SKM-1 (cell line): ENCODE data around the gene TALDO1.
A peak's percentile ranks its signal among the peaks of the same experiment; 100 is the strongest.

Source experiments
- DNase-seq: peaks from one replicate; lab custom pipeline; 2025; ENCODE audit not compliant: unreplicated experiment; lab: John Stamatoyannopoulos, UW

Gene TALDO1

DNA sequence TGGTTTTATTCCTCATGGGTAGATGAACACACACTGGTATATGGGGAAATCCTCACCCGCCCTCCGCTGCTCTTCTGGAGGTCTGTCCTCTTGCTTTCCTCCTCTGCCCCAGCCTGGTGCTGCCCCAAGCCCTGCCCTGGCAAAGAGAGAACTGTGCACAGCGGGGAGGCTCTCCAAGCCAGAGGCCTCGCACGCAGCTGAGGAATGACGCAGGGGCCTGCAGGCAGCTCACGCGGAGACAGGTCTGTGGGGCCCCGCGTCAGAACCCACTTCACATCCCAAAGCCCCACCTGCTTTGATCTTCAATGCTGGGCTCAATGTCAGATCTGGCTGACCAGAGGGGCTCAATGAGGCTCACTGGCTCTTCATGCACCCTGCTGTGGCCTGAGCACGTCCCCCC lies 20.0 kb downstream of the TALDO1 start:
- no peak for DNase-seq

DNA sequence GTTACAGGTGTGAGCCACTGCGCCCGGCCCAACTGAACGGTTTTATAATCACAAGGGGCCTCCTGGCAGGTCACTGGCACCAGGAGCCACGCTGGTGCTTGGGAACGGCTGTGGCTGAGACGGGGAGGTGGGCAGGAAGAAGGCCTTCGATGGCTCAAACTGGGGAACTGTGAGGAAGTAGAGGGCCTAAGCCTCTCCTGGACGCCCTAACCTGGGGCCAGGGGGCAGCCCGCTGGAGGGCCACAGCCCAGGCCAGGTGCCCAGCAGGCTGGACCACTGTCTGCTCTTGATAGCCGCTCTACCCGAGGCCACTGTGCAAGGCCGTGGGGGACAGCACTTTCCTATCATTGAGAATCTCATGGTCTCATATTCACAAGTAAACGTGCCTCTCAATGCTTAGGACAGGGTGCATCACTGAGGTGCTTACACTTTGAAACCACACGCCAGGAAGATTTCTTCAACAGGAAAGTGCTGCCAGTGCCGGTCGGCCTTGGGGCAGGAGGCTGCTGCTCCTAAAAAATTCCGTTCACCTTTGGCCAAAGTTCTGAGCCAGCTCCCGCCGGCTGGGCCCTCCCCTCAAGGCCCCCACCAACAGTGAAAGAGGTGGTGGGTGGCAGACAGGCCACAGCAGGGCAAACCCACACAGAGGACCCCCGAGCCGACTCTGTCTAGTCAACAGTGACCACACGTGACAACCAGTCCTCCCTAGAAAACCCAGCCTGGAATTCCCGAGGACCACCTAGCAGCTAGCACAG lies 22.8 kb downstream of the TALDO1 start:
- DNase-seq = no peak

DNA sequence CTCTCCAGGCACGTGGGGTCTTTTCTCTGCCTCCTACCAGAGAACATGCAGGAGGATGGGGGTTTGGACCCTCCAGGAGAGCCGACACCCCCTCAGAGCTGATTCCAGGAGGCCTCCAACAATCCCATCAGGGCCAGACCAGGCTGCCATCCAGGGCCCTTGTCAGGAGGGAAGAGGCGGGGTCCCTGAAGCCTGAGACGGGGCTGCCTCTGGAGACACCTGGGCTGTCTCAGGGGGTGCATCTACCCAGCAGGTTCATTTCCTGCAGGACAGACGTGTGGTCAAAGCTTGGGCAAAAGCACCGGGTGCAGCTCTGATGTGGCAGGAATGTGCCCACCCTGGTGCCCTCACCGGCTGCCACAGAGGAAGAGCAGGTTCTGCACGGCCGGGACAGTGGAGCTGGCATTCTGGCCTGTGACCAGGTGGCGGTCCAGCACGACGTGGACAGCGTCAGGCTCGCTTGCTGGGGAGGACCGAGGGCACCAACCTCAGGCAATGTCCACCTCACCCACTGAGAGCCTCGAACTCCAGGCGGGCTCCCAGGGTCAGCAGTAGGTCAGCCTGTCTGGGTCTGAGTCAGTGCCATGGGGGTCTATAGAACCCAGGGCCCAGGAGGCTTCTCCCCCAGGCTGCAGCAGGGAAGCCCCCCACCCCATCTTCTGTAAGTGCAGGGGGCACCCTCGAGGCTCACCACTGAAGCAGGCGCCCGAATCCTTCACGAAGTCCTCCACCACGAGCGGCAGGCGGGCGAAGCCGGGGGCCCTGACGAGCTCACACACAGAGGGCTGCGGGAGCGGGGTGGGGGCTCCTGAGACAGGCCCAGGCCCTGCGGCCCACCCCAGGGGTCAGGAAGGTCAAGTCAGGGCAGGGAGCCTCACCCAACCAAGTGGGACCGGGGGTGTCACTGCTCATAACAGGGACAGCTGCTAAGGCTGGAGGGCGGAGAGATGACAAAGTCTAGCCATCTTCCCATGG lies 23.7 kb downstream of the TALDO1 start:
- no peak for DNase-seq

DNA sequence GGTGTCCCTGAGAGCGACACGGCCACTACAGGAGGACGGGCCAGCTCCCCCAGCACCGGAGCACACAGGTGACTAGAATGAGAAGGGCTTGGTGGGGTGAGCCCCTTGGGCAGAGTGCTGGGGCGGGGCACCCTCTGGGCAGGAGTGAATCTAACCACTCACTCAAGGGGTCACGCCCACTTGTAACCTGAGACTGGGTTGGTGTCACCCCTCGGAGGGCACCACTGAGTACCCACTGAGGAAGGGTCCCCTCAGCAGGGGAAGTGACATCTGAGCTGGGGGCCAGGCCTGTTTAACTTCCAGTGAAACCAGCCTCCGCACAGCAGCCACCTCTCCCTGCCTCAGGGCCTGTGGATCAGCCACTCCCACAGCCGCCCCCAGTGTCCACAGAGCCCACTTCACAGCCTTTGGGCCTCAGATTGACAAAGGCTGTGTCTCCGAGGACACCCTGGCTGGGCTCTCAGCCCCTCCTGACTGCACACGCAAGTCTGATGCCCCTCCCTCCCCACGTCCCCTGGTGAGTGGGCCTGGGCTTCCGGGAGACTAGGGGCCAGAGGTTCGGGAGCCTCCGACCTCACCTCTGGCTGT lies 24.4 kb downstream of the TALDO1 start:
- no peak for DNase-seq

DNA sequence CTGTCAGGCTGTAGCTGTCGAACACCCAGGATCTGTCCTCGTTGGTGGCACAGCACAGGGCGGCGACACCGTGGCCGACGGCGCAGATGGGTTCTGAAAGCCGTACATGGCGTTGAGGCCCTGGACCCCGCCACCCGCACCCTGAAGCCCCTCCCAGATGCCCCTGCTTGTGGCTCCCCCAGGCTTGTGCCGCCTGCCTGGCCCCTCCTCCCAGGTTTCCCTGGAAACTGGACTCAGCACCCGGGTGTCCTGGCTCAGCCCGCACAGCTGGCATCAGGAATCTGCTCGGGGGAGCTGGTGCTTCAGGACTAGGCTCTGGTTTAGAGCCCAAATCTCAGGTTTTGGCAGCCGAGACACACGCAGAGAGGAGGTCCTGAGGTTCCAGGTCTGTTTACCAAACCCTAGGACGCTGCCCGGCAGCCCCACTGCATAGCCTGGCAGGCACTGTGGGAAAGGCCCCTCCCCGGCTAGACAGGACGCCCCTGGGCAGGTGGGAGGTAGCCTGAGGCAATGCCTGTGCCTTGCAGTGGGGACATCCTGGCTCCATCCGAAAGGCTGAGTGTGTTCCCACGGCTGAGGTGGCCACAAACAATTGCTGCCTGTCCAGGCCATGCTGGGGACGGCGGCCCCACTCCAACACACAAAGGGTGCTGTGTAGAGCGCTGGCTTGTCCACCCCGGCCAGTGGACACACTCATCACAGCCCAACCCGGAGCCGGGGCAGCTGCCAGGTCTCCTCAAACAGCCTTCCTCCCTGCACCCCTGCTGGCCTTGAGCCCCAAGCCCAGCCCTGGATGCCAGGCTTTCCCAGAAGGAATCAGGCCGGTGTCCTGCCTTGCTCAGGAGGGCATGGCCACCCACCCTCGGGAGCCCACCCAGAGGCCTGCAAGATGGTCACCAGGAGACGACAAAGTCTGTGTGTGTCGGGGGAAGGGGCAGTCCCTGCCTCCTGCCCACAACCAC lies 25.4 kb downstream of the TALDO1 start:
- no peak for DNase-seq

DNA sequence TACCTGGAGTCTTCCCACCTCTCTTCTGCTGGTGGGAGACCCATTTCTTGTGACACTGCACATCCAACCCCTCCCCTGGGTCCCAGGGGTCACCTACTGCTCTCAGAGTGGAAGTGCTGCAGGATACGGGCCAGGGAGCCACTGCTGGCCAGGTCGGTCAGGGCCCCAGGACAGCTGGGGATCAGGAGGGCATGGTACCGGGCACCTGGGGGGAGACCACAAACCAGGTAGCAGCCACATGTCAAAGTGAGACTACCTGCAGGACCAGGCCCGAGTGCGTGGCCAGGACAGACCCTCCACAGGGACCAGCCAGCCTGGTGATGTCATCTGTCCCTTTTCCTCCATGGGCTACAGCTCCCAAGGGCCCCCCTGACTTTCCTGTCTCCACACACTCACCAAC lies 26.2 kb downstream of the TALDO1 start:
- no peak for DNase-seq

DNA sequence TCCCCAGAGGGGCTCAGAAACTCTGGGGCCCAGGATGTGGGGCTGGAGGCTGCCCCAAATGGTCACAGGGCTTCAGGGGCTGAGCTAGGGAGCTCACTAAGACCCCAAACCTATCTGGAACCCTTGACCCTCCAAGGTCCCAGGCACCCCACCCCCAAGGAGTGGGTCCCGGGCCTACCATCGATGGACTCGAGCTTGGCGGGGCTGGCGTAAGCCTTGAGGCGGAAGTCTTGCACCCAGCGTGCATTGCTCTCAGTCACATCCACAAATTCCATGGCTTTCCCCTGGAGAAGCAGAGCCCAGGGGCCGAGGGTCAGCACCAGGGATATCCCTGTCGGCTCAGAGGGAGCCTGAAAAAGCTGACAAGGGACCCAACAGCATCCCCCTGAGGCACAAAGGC lies 26.6 kb downstream of the TALDO1 start:
- DNase-seq = no peak

DNA sequence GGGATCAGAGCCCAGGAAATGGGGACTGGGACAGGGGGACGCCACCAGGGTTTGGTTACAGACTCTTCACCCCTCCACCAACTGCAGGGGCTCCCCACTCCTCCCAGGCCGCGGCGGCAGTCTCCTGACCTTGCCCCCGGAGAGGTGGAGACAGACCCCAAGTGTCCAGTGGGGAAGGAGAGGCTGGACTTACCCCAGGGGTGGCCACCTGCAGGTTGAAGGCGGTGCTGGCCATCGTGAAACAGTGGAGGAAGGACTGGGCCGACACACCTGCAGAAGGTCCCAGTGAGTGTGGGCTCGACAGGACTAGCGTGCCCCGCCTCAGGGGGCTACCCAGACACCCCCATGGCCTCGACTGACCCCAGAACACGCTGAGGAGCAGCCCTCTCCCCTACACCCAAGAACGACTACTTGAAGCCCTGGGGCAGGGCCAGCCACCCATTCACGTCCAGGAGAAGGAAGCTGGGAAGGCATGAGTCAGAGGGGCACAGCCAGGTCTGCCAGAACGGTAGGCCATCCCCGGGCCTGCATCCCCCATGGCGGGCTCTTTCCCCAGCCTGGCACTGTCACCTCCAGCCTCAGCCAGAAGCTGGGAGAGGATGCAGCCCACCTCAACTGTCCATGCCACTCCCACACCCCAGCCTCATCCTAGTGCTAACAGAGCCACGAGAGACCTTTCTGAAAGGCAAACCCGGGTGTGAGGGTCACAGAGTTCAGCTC lies 27.8 kb downstream of the TALDO1 start:
- no peak for DNase-seq

DNA sequence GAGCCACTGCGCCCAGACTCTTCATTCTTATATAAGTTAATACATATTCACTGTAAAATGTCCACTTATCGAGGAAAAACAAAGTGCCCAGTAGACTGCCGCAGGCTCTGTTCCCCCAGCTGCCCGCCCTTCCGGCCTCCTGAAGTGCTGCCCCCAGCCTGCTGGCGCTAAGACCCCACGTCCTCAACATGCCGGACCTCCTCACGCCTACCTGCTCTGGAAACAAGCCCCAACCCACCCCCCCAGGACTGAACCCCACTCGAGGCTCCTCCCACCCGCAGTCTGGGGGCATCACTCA lies 28.9 kb downstream of the TALDO1 start:
- no peak for DNase-seq

DNA sequence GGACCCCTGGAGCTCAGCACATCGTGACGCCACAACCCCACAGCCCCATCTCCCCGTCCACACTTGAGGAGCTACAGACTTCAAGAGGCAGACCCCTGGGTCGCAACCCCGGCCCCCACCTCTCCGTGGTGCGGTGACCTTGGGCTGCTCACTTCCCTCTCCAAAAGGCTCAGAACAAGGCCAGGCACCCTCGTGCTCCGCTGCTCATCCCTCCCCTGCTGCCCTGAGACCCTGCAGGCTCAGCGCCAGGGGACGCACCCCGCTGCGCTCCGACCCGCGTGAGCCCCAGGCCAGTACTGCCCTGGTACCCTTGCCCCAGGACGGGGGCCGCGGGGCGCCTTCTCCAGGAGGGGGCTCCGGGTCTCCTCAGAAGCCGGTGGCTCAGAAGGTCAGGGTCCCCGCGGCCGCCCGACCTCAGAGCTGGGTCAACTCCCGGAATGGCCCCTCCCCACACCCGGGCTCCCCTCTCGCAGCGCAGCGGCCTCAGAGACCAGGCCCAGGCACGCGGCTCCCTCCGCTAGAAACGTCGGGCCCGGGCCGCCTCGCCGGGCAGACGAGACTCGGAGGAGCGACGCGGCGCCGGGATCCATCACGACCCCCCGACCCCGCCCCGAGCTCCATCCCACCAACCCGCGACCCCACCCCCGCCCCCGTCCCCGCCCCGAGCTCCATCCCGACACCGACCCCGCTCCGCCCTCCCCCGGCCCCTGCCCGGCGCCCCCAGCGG lies 29.5 kb downstream of the TALDO1 start:
- no peak for DNase-seq

DNA sequence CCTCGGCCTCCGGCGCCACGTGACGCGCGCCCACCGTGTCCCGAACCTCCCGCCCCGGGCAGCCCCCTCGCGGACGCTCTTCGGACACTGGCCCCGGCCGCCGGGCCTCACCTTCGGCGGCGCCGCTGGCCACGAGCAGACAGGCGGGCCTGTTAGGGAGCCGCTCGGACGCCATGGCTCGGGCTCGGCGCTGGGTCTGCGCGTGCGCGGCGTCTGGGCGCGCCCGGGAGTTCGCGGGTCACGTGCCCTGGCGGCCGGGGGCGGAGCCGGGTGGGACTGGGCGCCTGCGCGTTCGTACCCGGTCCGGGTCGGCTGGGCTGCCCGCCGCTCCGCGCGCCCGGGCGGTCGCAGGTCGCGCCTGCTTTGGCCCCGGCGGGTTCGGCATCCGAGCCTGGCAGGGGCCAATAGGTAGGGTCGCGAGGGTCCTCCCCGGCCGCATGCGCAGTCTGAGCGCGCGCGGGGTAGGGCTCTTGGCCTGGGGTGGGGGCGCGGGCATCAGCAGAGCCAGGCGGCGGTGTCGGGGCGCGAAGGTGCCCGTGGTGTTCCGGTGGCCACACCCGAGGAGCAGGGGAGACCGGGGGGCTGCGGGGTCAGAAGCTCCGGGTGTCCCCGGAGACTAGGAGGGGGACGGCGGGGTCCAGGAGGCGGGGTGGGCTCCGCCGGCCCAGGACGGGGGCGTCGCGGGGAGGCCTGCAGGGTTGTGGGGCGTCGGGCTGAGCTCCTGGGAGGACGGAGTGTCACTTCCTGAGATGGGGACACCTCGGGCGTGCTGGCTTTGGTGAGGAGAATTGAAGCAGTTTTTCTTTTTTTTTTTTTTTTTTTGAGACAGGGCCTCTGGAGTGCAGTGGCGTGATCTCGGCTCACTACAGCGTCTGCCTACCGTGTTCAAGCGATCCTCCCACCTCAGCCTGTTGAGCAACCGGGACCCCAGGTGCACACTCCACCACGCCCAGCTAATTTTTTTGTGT lies 30.3 kb downstream of the TALDO1 start, which contains the start of gene GATD1:
Gene GATD1, minus strand, starts transcription at position 200 of the 968 bp plus-strand sequence. Its CDS starts 25 bp downstream, at position 175.
- DNase-seq = peak; percentile 78

DNA sequence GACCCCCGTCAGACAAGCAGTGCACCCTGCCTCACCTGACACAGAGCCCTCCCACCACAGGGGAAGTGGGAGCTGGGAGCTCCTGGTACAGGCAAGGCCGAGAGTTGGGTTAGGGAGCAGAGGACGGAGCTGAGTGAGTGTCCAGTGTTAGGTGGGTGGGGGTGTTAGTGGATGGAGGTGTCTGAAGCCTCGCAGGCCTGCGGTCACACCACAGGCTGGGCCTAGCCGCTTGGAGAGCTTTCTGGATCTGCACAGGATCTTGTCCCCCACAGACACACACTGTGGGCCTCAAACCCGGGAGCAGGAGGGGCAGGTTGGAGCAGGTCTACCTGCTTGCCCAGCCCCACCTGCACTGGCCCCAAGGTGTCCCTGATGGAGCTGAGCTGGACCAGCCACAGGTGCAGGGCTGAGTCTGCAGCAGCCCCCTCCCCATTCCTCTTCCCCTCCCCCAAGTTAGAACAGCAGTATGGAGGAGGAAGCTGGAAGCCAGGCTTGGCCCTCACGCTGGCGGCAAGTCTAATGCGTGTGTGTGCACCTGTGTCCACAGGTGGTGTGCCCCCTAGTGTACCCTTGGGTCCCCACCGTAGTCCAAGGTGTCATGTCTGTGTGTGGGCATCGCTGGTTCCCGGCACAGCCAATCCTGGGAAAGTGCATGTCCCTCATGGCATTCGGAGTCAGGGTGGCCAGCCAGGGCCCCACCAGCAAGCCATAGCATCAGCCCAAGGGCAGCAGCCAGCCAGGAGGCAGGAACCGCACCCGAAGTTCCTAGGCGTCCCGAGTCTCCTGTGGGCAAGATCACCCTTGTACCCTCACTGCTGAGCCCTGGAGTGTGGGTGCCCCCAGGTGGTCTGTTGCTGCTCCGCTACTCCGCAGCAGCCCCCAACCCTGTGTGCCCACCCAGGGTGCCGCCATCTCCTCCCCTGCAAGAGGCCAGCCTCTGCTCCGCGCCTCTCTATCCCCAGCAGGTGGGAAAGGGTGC lies 32.0 kb downstream of the TALDO1 start:
- no peak for DNase-seq

DNA sequence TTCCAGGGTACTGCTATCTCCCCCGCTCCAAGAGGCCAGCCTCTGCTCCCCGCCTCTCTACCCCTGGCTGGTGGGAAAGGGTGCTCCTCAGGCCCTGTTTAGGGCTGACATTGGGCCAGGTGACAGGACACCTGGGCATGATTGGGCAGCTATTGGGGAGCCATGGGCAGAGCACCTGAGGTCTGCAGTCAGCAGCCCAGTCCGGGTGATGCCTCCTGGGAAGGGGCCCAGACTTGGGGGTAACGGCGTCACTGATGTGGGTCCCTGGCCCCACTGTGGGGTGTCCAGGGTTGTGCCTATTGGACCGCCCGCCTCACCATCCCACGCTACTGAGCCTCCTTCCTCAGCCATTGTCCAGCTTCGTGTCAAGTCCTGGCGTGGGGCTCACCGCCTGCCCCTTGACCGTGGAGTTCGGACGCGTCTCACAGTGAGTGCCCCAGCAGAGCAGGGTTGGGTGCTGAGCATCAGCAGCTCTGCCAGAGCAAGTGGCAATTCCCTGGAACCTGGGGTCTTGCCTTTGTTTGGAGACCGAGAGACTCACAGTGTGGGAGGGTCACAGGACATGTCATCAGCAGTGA lies 32.8 kb downstream of the TALDO1 start:
- DNase-seq = no peak

DNA sequence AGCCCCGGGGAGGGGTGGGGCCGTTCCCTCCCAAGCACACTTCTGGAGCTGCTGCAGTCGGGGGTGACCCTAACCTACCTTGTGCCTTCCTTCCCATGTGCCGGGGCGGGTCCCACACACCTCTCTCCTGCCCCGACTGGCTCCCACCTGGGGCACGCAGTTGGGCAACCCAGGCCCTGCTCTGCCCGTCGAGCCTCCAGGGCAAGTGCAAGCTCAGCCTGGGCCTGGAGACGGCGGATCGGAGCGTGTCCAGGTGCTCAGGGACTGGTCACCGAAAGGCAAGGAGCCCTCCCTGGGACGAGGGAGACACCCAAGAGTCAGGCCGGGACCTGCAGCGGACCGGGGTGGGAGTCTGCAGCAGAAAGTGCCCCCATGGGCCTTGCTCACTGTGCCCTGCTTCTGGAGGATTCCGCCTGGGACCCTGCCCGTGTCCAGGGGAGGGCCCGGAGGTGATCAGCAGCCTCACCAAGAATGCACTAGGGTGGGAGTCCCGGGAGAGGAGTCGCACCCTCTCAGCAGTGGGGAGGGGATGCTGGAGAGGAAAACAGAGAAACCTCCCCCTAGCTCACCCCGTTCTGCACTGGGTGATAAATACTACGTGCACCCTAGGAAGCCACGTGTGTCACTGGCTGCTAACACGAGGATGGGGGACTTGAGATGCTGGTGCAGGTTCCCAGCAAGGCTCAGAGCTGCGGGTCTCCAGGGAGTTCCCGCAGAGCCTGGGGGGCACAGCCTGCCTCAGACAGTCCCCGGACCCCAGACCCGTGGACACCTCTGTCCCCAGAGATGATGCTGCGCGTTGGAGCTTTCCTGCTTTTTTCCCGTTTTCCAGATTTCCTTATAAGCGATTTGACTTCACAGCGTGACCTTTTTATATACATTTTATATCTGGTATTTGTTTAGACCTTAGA lies 35.3 kb downstream of the TALDO1 start:
- no peak for DNase-seq

DNA sequence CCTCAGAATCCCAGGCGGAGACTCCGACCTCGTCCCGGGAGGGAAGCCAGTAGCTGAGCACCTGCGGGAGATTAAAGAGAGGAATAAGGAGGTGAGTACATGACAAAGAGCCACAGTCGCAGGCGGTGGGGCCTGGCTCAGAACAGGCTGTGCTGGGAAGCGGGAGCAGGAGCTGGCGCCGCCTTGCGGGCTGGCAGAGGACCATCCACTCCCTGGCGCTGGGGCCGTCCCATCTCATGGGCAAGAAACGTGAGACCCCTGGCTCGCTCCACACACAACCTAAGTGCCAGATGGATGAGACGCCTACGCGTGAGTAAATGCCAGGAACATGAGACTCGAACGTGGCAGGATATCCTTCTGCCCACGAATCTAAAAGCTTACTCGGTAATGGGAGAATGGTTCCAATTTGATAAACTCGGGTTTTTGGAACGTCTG lies 36.3 kb downstream of the TALDO1 start:
- no peak for DNase-seq
